ENCODE results near the gene NOCT. TPM values are rescaled to one million over a fixed set of nuclear protein-coding genes. Genes with fewer than 3 reads are reported as not detected.

NOCT gene
- total and polyA plus RNA-seq, 2 donors (not counting 3 experiments of a cell fraction or from before 2014, with no cell fraction given), result 7.6 to 20.1 TPM

- H3K4me2 ChIP-seq (ENCODE audit: insufficient read depth, low read length), result no peak overlapping the region
- ChIA-PET POLR2A (no interaction called here), CTCF (no interaction called here)
- dilution Hi-C loops (cut with MboI; ENCODE audit: extremely low pct_ligation_motif_present, low sequenced_read_pairs) (no loop called here), intact Hi-C loops (cut with micrococcal nuclease) (no loop called here)
- TF ChIP-seq GATA2 (IDR thresholded peaks at IDR 0.05; ENCODE audit: insufficient read depth, insufficient read length, low read depth, low read length), result no peak
- TF ChIP-seq POLR2AphosphoS5 (IDR thresholded peaks at IDR 0.05; ENCODE audit: insufficient read depth, low read depth, low read length), result no peak
- TF ChIP-seq POLR2A (IDR thresholded peaks at IDR 0.05; ENCODE audit: low read depth, low read length), result no peak
- no peak for TF ChIP-seq MYC (IDR thresholded peaks at IDR 0.05; ENCODE audit: low read depth, low read length)
- no peak overlapping the region for H3K9ac ChIP-seq (replicated peaks; ENCODE audit: extremely low read depth, insufficient read depth, low read length)
- no peak overlapping the region for H2AFZ ChIP-seq (ENCODE audit: low read depth, low read length)
- no TSS peak for BruUV-seq (replicated peaks)
- no peaks in the 10 kb centered on the region for H3K9me3 ChIP-seq (replicated peaks; ENCODE audit: control insufficient read depth, insufficient read depth, low read length)
- H3K4me3 ChIP-seq (replicated peaks in 1 of 3; ENCODE audit: insufficient read depth in 1 of 3, low read depth in 1 of 3, low read length in 3 of 3), result no peak overlapping the region
- no peaks in the 10 kb centered on the region for H4K20me1 ChIP-seq (replicated peaks; ENCODE audit: control insufficient read depth, extremely low read depth, insufficient read depth, low read length)
- no peaks in the 10 kb centered on the region for H3K36me3 ChIP-seq (ENCODE audit: control insufficient read depth in 2 of 2, extremely low read depth in 1 of 2, insufficient read depth in 2 of 2, low read length in 2 of 2)
- no peaks in the 10 kb centered on the region for H3K27me3 ChIP-seq (ENCODE audit: control insufficient read depth in 2 of 2, insufficient read depth in 2 of 2, low read length in 2 of 2)
- H3K79me2 ChIP-seq (ENCODE audit: control insufficient read depth, insufficient read depth, low read length), result no peaks in the 10 kb centered on the region
- no peak for DNase-seq (ENCODE audit: low read depth, low spot score)
- H3K9me1 ChIP-seq (replicated peaks; ENCODE audit: control insufficient read depth, extremely low read depth, insufficient read depth, low read length), result no peaks in the 10 kb centered on the region
- H3K4me1 ChIP-seq (ENCODE audit: control insufficient read depth, extremely low read depth, insufficient read depth, low read length), result peaks cover 7% of the 10 kb centered on the region
- no peak for FAIRE-seq
- H3K27ac ChIP-seq (ENCODE audit: insufficient read depth, low read depth, low read length), result no peak overlapping the region
These were observed 32.8 kb upstream of the NOCT start for GRCh38 chr4:138982754-138983153.

DNA sequence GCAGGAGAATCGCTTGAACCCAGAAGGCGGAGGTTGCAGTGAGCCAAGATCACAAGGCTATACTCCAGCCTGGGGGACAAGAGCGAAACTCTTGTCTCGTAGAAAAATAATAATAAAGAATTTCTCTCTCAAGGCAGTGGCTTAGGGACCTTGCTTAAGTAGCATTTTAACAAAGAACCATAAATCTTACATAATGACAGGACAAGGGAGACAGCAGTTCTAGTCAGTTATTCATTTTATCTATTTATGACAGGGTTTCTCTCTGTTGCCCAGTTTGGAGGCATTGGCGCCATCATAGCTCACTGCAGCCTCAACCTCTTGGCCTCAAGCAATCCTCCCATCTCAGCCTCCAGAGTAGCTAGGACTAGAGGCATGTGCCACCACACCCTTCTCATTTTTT lies 31.9 kb upstream of the NOCT start:
- Histone ChIP-seq H2AFZ (ENCODE audit: low read depth, low read length) (no peak overlapping the region), H3K4me1 (ENCODE audit: control insufficient read depth, extremely low read depth, insufficient read depth, low read length) (peaks cover 7% of the 10 kb centered on the region), H3K79me2 (ENCODE audit: control insufficient read depth, insufficient read depth, low read length) (no peaks in the 10 kb centered on the region), H3K9me1 (replicated peaks; ENCODE audit: control insufficient read depth, extremely low read depth, insufficient read depth, low read length) (no peaks in the 10 kb centered on the region), H3K4me2 (ENCODE audit: insufficient read depth, low read length) (no peak overlapping the region), H3K27me3 (ENCODE audit: control insufficient read depth in 2 of 2, insufficient read depth in 2 of 2, low read length in 2 of 2) (no peaks in the 10 kb centered on the region), H3K4me3 (replicated peaks in 1 of 3; ENCODE audit: insufficient read depth in 1 of 3, low read depth in 1 of 3, low read length in 3 of 3) (no peak overlapping the region), H3K36me3 (ENCODE audit: control insufficient read depth in 2 of 2, extremely low read depth in 1 of 2, insufficient read depth in 2 of 2, low read length in 2 of 2) (no peaks in the 10 kb centered on the region), H3K9ac (replicated peaks; ENCODE audit: extremely low read depth, insufficient read depth, low read length) (no peak overlapping the region), H4K20me1 (replicated peaks; ENCODE audit: control insufficient read depth, extremely low read depth, insufficient read depth, low read length) (no peaks in the 10 kb centered on the region), H3K27ac (ENCODE audit: insufficient read depth, low read depth, low read length) (no peak overlapping the region), H3K9me3 (replicated peaks; ENCODE audit: control insufficient read depth, insufficient read depth, low read length) (no peaks in the 10 kb centered on the region)
- ChIA-PET POLR2A (no interaction called here), CTCF (no interaction called here)
- BruUV-seq (replicated peaks), result no TSS peak
- no peak for FAIRE-seq
- intact Hi-C loops (cut with micrococcal nuclease) (no loop called here), dilution Hi-C loops (cut with MboI; ENCODE audit: extremely low pct_ligation_motif_present, low sequenced_read_pairs) (no loop called here)
- TF ChIP-seq POLR2A (IDR thresholded peaks at IDR 0.05; ENCODE audit: low read depth, low read length) (no peak), FOS (IDR thresholded peaks at IDR 0.05; ENCODE audit: borderline replicate concordance, insufficient read depth, low read length) (no peak), MYC (IDR thresholded peaks at IDR 0.05; ENCODE audit: low read depth, low read length) (no peak), GATA2 (IDR thresholded peaks at IDR 0.05; ENCODE audit: insufficient read depth, insufficient read length, low read depth, low read length) (no peak), CTCF (IDR thresholded peaks at IDR 0.05; ENCODE audit: extremely low read depth in 1 of 2, insufficient read depth in 1 of 2, low read depth in 1 of 2, low read length in 2 of 2) (no peak), EZH2 (IDR thresholded peaks at IDR 0.05; ENCODE audit: borderline replicate concordance, low read depth, low read length, severe bottlenecking) (no peak), POLR2AphosphoS5 (IDR thresholded peaks at IDR 0.05; ENCODE audit: insufficient read depth, low read depth, low read length) (no peak), JUN (IDR thresholded peaks at IDR 0.05; ENCODE audit: borderline replicate concordance, insufficient read depth, insufficient read length, low read depth) (no peak)
- TF ChIP-seq, protein P1, sequence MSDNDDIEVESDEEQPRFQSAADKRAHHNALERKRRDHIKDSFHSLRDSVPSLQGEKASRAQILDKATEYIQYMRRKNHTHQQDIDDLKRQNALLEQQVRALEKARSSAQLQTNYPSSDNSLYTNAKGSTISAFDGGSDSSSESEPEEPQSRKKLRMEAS (IDR thresholded peaks at IDR 0.05; ENCODE audit: insufficient read depth, insufficient read length), result no peak
- DNase-seq (ENCODE audit: low read depth, low spot score), result no peak

Measured in endothelial cell of umbilical vein (primary cell).